ENCODE measurements around the gene NTF4. TPM values are rescaled to one million over a fixed set of nuclear protein-coding genes. Genes with fewer than 3 reads are reported as not detected.
A peak's percentile ranks its signal among the peaks of the same experiment; 100 is the strongest.

Gene NTF4
- total and polyA plus RNA-seq, 2 of the 8 experiments (the other 6 are each of a cell fraction or from before 2014, with no cell fraction given), result 3.1 to 6.5 TPM

DNA sequence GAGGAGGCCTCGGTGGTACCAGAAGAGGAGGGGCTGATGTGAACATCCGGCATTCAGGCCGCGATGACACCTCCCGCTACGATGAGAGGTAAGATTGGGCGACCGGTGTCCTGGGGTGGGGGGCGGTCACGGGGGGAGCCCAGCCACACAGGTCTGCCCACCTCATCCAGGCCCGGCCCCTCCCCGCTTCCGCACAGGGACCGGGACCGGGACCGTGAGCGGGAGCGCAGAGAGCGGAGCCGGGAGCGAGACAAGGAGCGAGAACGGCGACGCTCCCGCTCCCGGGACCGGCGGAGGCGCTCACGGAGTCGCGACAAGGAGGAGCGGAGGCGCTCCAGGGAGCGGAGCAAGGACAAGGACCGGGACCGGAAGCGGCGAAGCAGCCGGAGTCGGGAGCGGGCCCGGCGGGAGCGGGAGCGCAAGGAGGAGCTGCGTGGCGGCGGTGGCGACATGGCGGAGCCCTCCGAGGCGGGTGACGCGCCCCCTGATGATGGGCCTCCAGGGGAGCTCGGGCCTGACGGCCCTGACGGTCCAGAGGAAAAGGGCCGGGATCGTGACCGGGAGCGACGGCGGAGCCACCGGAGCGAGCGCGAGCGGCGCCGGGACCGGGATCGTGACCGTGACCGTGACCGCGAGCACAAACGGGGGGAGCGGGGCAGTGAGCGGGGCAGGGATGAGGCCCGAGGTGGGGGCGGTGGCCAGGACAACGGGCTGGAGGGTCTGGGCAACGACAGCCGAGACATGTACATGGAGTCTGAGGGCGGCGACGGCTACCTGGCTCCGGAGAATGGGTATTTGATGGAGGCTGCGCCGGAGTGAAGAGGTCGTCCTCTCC is 43.2 kb upstream of the NTF4 start:
- H3K27me3 ChIP-seq (replicated peaks in 1 of 4; ENCODE audit: control insufficient read depth in 3 of 4, extremely low read depth in 1 of 4, insufficient read depth in 3 of 4, low read length in 3 of 4), result no peaks in the 10 kb centered on the region
- H3K18ac ChIP-seq (ENCODE audit: extremely low read depth, low read length), result no peak overlapping the region
- peak overlapping the region; percentile 64; the same call in 1 of the 2 replicates for H4K8ac ChIP-seq (ENCODE audit: extremely low read depth, insufficient read depth, low read length)
- 0 out of 2 replicates have a peak overlapping the region, but pooled peaks have one; percentile 12 for H3K27ac ChIP-seq (ENCODE audit: low read depth, low read length)
- H2AK5ac ChIP-seq (ENCODE audit: low read depth, low read length), result no peak overlapping the region
- H3K79me2 ChIP-seq (ENCODE audit: control insufficient read depth in 1 of 2, insufficient read depth in 2 of 2, low read length in 2 of 2), result no peaks in the 10 kb centered on the region
- H2BK5ac ChIP-seq (ENCODE audit: low read depth, low read length), result 0 out of 2 replicates have a peak overlapping the region, but pooled peaks have one; percentile 3
- H4K20me1 ChIP-seq (replicated peaks in 1 of 2; ENCODE audit: control insufficient read depth in 1 of 2, insufficient read depth in 2 of 2, low read length in 2 of 2), result peaks cover 18 to 32% of the 10 kb centered on the region in 2 experiments
- H2BK20ac ChIP-seq (ENCODE audit: low read length), result no peak overlapping the region
- H3K23me2 ChIP-seq (ENCODE audit: low read depth, low read length), result no peaks in the 10 kb centered on the region
- H3K14ac ChIP-seq (ENCODE audit: insufficient read length), result no peak overlapping the region
- POLR2A ChIA-PET (ENCODE audit: partially characterized antibody), result interaction anchor here (1.4 to 7.8 kb wide), 2 partner anchors 11 to 22 kb away, joined by 5 to 67 read pairs; no protein-coding TSS in a partner anchor
- DNase-seq (ENCODE audit: low read depth in 1 of 2, low spot score in 2 of 2) (no peak), FAIRE-seq (no peak)
- no peak overlapping the region for H3K56ac ChIP-seq (replicated peaks; ENCODE audit: insufficient read length, low read depth, low read length)
- H2BK120ac ChIP-seq (replicated peaks; ENCODE audit: low read depth, low read length), result no peak overlapping the region
- 94% methylated on average over 54 of the region's 93 CpGs; no CpG with 5 or more reads in 1 of the 2 experiments for WGBS, 2 experiments (ENCODE audit: extremely low coverage in 1 of 2, insufficient coverage in 1 of 2, insufficient read length in 1 of 2, insufficient replicate concordance in 2 of 2, low coverage in 1 of 2, low lambda C conversion rate in 2 of 2, missing lambda C conversion rate in 1 of 2)
- H3K4ac ChIP-seq (replicated peaks; ENCODE audit: insufficient read length, low read depth, low read length), result no peak overlapping the region
- no peak overlapping the region for H2BK15ac ChIP-seq (ENCODE audit: low read length)
- H4K5ac ChIP-seq (ENCODE audit: insufficient read length, low read depth, low read length), result no peak overlapping the region
- no peak overlapping the region for H4K91ac ChIP-seq (replicated peaks; ENCODE audit: insufficient read length, low read length)
- H2BK12ac ChIP-seq (ENCODE audit: low read depth, low read length), result no peak overlapping the region
- H2AFZ ChIP-seq (ENCODE audit: low read length), result no peak overlapping the region
- H3K4me1 ChIP-seq (replicated peaks in 1 of 4; ENCODE audit: control insufficient read depth in 3 of 4, insufficient read depth in 4 of 4, low read length in 3 of 4), result no peaks in the 10 kb centered on the region
- peaks cover 22 to 57% (median 52%) of the 10 kb centered on the region in 4 experiments for H3K36me3 ChIP-seq (ENCODE audit: control insufficient read depth in 2 of 4, insufficient read depth in 4 of 4, low read length in 3 of 4)
- H3K4me2 ChIP-seq (ENCODE audit: insufficient read depth in 1 of 2, low read depth in 2 of 2, low read length in 2 of 2), result no peak overlapping the region
- peaks cover 4% of the 10 kb centered on the region for H3K79me1 ChIP-seq (ENCODE audit: low read depth, low read length)
- H3K4me3 ChIP-seq (ENCODE audit: extremely low read depth in 1 of 4, insufficient read depth in 2 of 4, low read depth in 3 of 4, low read length in 4 of 4), result no peak overlapping the region
- H3K9ac ChIP-seq (replicated peaks in 1 of 4; ENCODE audit: extremely low read depth in 1 of 4, low read depth in 3 of 4, low read length in 3 of 4), result no peak overlapping the region
- no peak overlapping the region for H3K23ac ChIP-seq (ENCODE audit: insufficient read length)
- no peaks in the 10 kb centered on the region for H3K9me3 ChIP-seq (ENCODE audit: insufficient read depth in 2 of 2, low read depth in 1 of 2, low read length in 1 of 2)
- CTCF ChIA-PET (ENCODE audit: partially characterized antibody), result interaction anchor here (0.6 to 2.1 kb wide), 4 partner anchors 21 to 302 kb away, joined by 3 to 6 read pairs (median 4); no protein-coding TSS in a partner anchor
- TF ChIP-seq SRF (IDR thresholded peaks at IDR 0.05; ENCODE audit: low read depth, low read length) (no peak), NRF1 (IDR thresholded peaks at IDR 0.05; ENCODE audit: low read depth, low read length) (no peak), CBX8 (IDR thresholded peaks at IDR 0.05; ENCODE audit: borderline replicate concordance, low read depth, low read length) (no peak), CHD2 (IDR thresholded peaks at IDR 0.05; ENCODE audit: low read length) (no peak), KDM1A (IDR thresholded peaks at IDR 0.05; ENCODE audit: borderline replicate concordance, low read length) (no peak), SP1 (IDR thresholded peaks at IDR 0.05; ENCODE audit: low read depth, low read length) (0 out of 2 replicates have a peak, but pooled peaks have one; percentile 8), HDAC2 (IDR thresholded peaks at IDR 0.05; ENCODE audit: borderline replicate concordance in 1 of 2, low read depth in 2 of 2, low read length in 2 of 2) (no peak), POLR2AphosphoS5 (IDR thresholded peaks at IDR 0.05; ENCODE audit: low read depth, low read length) (0 out of 2 replicates have a peak, but pooled peaks have one; percentile 45)
- TF ChIP-seq, protein P1, sequence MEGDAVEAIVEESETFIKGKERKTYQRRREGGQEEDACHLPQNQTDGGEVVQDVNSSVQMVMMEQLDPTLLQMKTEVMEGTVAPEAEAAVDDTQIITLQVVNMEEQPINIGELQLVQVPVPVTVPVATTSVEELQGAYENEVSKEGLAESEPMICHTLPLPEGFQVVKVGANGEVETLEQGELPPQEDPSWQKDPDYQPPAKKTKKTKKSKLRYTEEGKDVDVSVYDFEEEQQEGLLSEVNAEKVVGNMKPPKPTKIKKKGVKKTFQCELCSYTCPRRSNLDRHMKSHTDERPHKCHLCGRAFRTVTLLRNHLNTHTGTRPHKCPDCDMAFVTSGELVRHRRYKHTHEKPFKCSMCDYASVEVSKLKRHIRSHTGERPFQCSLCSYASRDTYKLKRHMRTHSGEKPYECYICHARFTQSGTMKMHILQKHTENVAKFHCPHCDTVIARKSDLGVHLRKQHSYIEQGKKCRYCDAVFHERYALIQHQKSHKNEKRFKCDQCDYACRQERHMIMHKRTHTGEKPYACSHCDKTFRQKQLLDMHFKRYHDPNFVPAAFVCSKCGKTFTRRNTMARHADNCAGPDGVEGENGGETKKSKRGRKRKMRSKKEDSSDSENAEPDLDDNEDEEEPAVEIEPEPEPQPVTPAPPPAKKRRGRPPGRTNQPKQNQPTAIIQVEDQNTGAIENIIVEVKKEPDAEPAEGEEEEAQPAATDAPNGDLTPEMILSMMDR (IDR thresholded peaks at IDR 0.05; ENCODE audit: control extremely low read depth in 1 of 3, insufficient read depth in 1 of 3, low read depth in 1 of 3, low read length in 3 of 3), result no peak

All from H1 (cell line).